ENCODE measurements around the gene GPBAR1. TPM values are rescaled to one million over a fixed set of nuclear protein-coding genes. Genes with fewer than 3 reads are reported as not detected.

Gene GPBAR1
- total RNA-seq, 2 donors from 2014 or later, result 3.1 to 90.3 TPM

DNA sequence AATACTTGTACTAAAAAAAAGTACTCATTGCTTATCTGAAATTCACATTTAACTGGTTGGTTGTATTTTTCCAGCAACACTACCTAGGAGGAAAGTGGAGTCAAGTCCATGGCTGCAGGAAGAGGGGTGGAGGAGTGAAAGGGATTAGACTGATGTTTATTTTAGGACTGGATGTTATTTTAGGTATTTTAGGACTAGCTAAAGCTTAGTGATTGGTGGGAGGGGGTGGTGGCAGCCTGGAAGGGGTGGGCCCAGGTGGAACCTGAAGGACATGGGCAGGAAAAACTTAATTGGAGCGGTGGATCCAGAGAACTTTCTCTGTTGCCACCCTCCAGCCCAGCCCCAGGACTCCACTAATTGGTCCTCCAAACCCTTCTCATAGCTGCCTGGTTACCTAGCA is 35.4 kb downstream of the GPBAR1 start:
- H3K9me3 ChIP-seq, result no peaks in the 10 kb centered on the region
- H3K36me3 ChIP-seq (replicated peaks in 1 of 2; ENCODE audit: insufficient read depth in 1 of 2, low read depth in 2 of 2), result no peaks in the 10 kb centered on the region
- intact Hi-C loops (cut with DNase I), result no loop called here
- DNase-seq (no peak), ATAC-seq (no peak)
- TF ChIP-seq, protein P1, sequence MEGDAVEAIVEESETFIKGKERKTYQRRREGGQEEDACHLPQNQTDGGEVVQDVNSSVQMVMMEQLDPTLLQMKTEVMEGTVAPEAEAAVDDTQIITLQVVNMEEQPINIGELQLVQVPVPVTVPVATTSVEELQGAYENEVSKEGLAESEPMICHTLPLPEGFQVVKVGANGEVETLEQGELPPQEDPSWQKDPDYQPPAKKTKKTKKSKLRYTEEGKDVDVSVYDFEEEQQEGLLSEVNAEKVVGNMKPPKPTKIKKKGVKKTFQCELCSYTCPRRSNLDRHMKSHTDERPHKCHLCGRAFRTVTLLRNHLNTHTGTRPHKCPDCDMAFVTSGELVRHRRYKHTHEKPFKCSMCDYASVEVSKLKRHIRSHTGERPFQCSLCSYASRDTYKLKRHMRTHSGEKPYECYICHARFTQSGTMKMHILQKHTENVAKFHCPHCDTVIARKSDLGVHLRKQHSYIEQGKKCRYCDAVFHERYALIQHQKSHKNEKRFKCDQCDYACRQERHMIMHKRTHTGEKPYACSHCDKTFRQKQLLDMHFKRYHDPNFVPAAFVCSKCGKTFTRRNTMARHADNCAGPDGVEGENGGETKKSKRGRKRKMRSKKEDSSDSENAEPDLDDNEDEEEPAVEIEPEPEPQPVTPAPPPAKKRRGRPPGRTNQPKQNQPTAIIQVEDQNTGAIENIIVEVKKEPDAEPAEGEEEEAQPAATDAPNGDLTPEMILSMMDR (IDR thresholded peaks at IDR 0.05), result no peak
- TF ChIP-seq POLR2A (IDR thresholded peaks at IDR 0.05), result no peak
- H3K27me3 ChIP-seq, result no peaks in the 10 kb centered on the region
- WGBS, 2 donors, result 73 to 88% methylated on average over 1 of the region's 1 CpG
- peaks cover 68% of the 10 kb centered on the region for H3K4me1 ChIP-seq
- H3K27ac ChIP-seq, result peak overlapping the region; percentile 32 to 99 (median 98)
- H3K4me3 ChIP-seq, result no peak overlapping the region

GRCh38 chr2:218296847-218297246 is 36.0 kb downstream of the GPBAR1 start:
- DNase-seq (no peak), ATAC-seq (no peak)
- H3K36me3 ChIP-seq (replicated peaks in 1 of 2; ENCODE audit: insufficient read depth in 1 of 2, low read depth in 2 of 2), result no peaks in the 10 kb centered on the region
- WGBS, 2 donors, result 77% methylated on average over 7 of the region's 7 CpGs
- no peaks in the 10 kb centered on the region for H3K9me3 ChIP-seq
- peak overlapping the region in 3 of 4 donors; percentile 98 to 99 (median 98) for H3K27ac ChIP-seq
- intact Hi-C loops (cut with DNase I), result no loop called here
- H3K27me3 ChIP-seq, result no peaks in the 10 kb centered on the region
- H3K4me1 ChIP-seq, result peaks cover 72% of the 10 kb centered on the region
- TF ChIP-seq, protein P1 (IDR thresholded peaks at IDR 0.05), result no peak
- no peak for TF ChIP-seq POLR2A (IDR thresholded peaks at IDR 0.05)
- no peak overlapping the region for H3K4me3 ChIP-seq

- Histone ChIP-seq H3K27me3 (no peaks in the 10 kb centered on the region), H3K36me3 (replicated peaks in 1 of 2; ENCODE audit: insufficient read depth in 1 of 2, low read depth in 2 of 2) (no peaks in the 10 kb centered on the region), H3K4me1 (peaks cover 61% of the 10 kb centered on the region), H3K4me3 (no peak overlapping the region), H3K9me3 (no peaks in the 10 kb centered on the region), H3K27ac (peak overlapping the region; percentile 40 to 98 (median 56))
- DNase-seq (no peak), ATAC-seq (no peak)
- WGBS, 2 donors, result 49 to 63% methylated on average over 6 of the region's 6 CpGs
- no peak for TF ChIP-seq POLR2A (IDR thresholded peaks at IDR 0.05)
- TF ChIP-seq, protein P1 (IDR thresholded peaks at IDR 0.05), result no peak
- intact Hi-C loops (cut with DNase I), result no loop called here
These were observed 37.6 kb downstream of the GPBAR1 start for GRCh38 chr2:218298314-218298875.

DNA sequence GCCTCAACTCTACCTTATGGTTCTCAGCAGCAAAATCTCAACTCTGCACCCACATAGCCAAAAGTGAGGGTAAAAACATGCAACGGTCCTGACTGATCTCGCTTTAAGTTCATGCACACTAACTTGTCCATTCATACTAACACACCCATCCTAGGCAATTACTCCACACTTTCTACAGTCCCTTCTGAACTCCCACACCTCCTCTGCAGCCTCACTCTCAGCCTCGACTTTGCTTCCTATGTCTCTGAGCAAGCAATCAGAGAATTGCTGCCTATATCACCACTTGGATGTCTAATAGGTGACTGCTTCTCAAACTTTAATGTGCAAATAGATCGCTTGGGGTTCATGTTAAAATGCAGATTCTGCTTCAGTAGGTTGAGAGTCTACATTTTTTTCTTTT is 39.3 kb downstream of the GPBAR1 start:
- Histone ChIP-seq H3K27ac (no peak overlapping the region), H3K36me3 (replicated peaks in 1 of 2; ENCODE audit: insufficient read depth in 1 of 2, low read depth in 2 of 2) (no peaks in the 10 kb centered on the region), H3K9me3 (no peaks in the 10 kb centered on the region), H3K27me3 (no peaks in the 10 kb centered on the region), H3K4me3 (no peak overlapping the region), H3K4me1 (peaks cover 44% of the 10 kb centered on the region)
- no peak for ATAC-seq
- WGBS, 2 donors, result 75 to 91% methylated on average over 4 of the region's 4 CpGs
- intact Hi-C loops (cut with DNase I), result loop anchor here (5.0 kb wide), 2 partner anchors 57 to 92 kb away; partner anchors contain the start of gene CATIP
- no peak for DNase-seq
- TF ChIP-seq POLR2A (IDR thresholded peaks at IDR 0.05), result no peak
- TF ChIP-seq, protein P1 (IDR thresholded peaks at IDR 0.05), result no peak

Measured in body of pancreas (tissue), 4 donors.